Endothelial cell of umbilical vein (primary cell): ENCODE results near the gene R3HDM1. TPM values are rescaled to one million over a fixed set of nuclear protein-coding genes. Genes with fewer than 3 reads are reported as not detected.

Experiments
- BruUV-seq: library from RNA; stranded (reverse); fragments of 400-500 nt; replicated peaks from 2 replicates; lab custom pipeline; 2021; lab: Mats Ljungman, UMichigan
- CTCF ChIA-PET: fragments of 300-600, 350-600 bp; sonication (Branson Sonifier 250); formaldehyde crosslinking; loops from one replicate; lab custom pipeline; 2021; ENCODE audit warnings: antibody characterized with exemption, inconsistent platforms; lab: Charles Lee
- POLR2A ChIA-PET: fragments of 300-600, 350-600 bp; sonication (Branson Sonifier 250); formaldehyde crosslinking; loops from one replicate; lab custom pipeline; 2021; ENCODE audit warnings: antibody characterized with exemption, inconsistent platforms; lab: Charles Lee
- DNase-seq: peaks from one replicate; pipeline ENCODE4 v3.0.0-alpha.2; 2011; ENCODE audit warnings: low read depth, low spot score
- FAIRE-seq: peaks from 2 replicates; lab custom pipeline; 2011; peaks lifted over from hg19 to GRCh38; lab: Jason Lieb, UNC
- H2AFZ ChIP-seq: 2 replicates; pipeline ENCODE4 v1.6.0; 2012; ENCODE audit warnings: low read depth, low read length, control low read depth, inconsistent platforms
- H3K27ac ChIP-seq: 2 replicates; pipeline ENCODE4 v1.5.1; 2011; ENCODE audit warnings: low read depth, mild to moderate bottlenecking, control low read depth, low read length, moderate library complexity; ENCODE audit not compliant: insufficient read depth
- H3K27me3 ChIP-seq, 2 experiments: 2 replicates each; pipeline versions ENCODE4 v1.6.0 to v1.6.1; 2011; ENCODE audit warnings: low read length in 2 of 2, mixed read lengths in 1 of 2; ENCODE audit not compliant: control insufficient read depth in 2 of 2, insufficient read depth in 2 of 2
- H3K36me3 ChIP-seq, 2 experiments: 2 replicates in 1 of 2; 3 replicates in 1 of 2; pipeline ENCODE4 v1.5.1; 2011; ENCODE audit warnings: low read length in 2 of 2, mild to moderate bottlenecking in 1 of 2, moderate library complexity in 1 of 2; ENCODE audit not compliant: control insufficient read depth in 2 of 2, insufficient read depth in 2 of 2; ENCODE audit errors: extremely low read depth in 1 of 2
- H3K4me1 ChIP-seq: 3 replicates; pipeline ENCODE4 v1.5.1; 2011; ENCODE audit warnings: mild to moderate bottlenecking, low read length; ENCODE audit not compliant: control insufficient read depth, insufficient read depth; ENCODE audit errors: extremely low read depth
- H3K4me2 ChIP-seq: 2 replicates; pipeline ENCODE4 v1.6.1; 2011; ENCODE audit warnings: low read length, control low read depth, mixed read lengths; ENCODE audit not compliant: insufficient read depth
- H3K4me3 ChIP-seq, 3 experiments: fragments of 200-600 bp in 1 of 3; sonication (generic), shearing (Covaris generic) in 1 of 3; replicated peaks in 1 of 3; 2 replicates each; pipeline ENCODE4 v1.5.1; 2011 to 2016; ENCODE audit warnings: control low read depth in 3 of 3, low read length in 3 of 3, mild to moderate bottlenecking in 2 of 3, inconsistent platforms in 1 of 3, low read depth in 1 of 3, moderate library complexity in 1 of 3; ENCODE audit not compliant: insufficient read depth in 1 of 3
- H3K79me2 ChIP-seq: 2 replicates; pipeline ENCODE4 v1.6.0; 2012; ENCODE audit warnings: low read length, inconsistent platforms; ENCODE audit not compliant: control insufficient read depth, insufficient read depth
- H3K9ac ChIP-seq: replicated peaks from 2 replicates; pipeline ENCODE3; 2011; ENCODE audit warnings: low read length, control low read depth; ENCODE audit not compliant: insufficient read depth; ENCODE audit errors: extremely low read depth
- H3K9me1 ChIP-seq: replicated peaks from 3 replicates; pipeline ENCODE4 v1.6.0; 2011; ENCODE audit warnings: mild to moderate bottlenecking, low read length; ENCODE audit not compliant: control insufficient read depth, insufficient read depth; ENCODE audit errors: extremely low read depth
- H3K9me3 ChIP-seq: replicated peaks from 2 replicates; pipeline ENCODE4 v1.5.1; 2012; ENCODE audit warnings: low read length, inconsistent platforms; ENCODE audit not compliant: control insufficient read depth, insufficient read depth
- H4K20me1 ChIP-seq: replicated peaks from 2 replicates; pipeline ENCODE3; 2011; ENCODE audit warnings: mild to moderate bottlenecking, low read length; ENCODE audit not compliant: control insufficient read depth, insufficient read depth; ENCODE audit errors: extremely low read depth
- CTCF ChIP-seq, 2 donors: IDR thresholded peaks; 1 replicate in 1 of 2; 2 replicates in 1 of 2; pipeline ENCODE4 v1.5.1; 2011; ENCODE audit warnings: low read length in 2 of 2, mild to moderate bottlenecking in 2 of 2, moderate library complexity in 2 of 2, control low read depth in 1 of 2, inconsistent platforms in 1 of 2, low read depth in 1 of 2; ENCODE audit not compliant: insufficient read depth in 1 of 2; ENCODE audit errors: extremely low read depth in 1 of 2
- EZH2 ChIP-seq: IDR thresholded peaks from 2 replicates; pipeline ENCODE4 v1.6.1; 2012; ENCODE audit warnings: borderline replicate concordance, low read depth, mild to moderate bottlenecking, moderate library complexity, low read length, inconsistent platforms; ENCODE audit not compliant: severe bottlenecking
- FOS ChIP-seq: IDR thresholded peaks from 2 replicates; pipeline ENCODE4 v1.6.1; 2011; ENCODE audit warnings: mild to moderate bottlenecking, low read length, moderate library complexity, borderline replicate concordance; ENCODE audit not compliant: insufficient read depth
- GATA2 ChIP-seq: IDR thresholded peaks from 2 replicates; pipeline ENCODE4 v1.7.0; 2011; ENCODE audit warnings: low read depth, mild to moderate bottlenecking, moderate library complexity, mixed read lengths, low read length; ENCODE audit not compliant: insufficient read length, insufficient read depth
- JUN ChIP-seq: IDR thresholded peaks from 2 replicates; pipeline ENCODE4 v1.6.1; 2011; ENCODE audit warnings: borderline replicate concordance, low read depth; ENCODE audit not compliant: insufficient read length, insufficient read depth
- MAX ChIP-seq: IDR thresholded peaks from 2 replicates; pipeline ENCODE4 v1.6.1; 2011; ENCODE audit not compliant: insufficient read depth, insufficient read length
- MYC ChIP-seq: IDR thresholded peaks from one replicate; pipeline ENCODE4 v1.6.1; 2011; ENCODE audit warnings: mild to moderate bottlenecking, low read depth, low read length
- POLR2A ChIP-seq: IDR thresholded peaks from 2 replicates; pipeline ENCODE4 v1.6.1; 2012; ENCODE audit warnings: low read depth, mild to moderate bottlenecking, control low read depth, low read length
- POLR2AphosphoS5 ChIP-seq: IDR thresholded peaks from 2 replicates; pipeline ENCODE4 v1.6.1; 2012; ENCODE audit warnings: low read depth, mild to moderate bottlenecking, control low read depth, low read length, moderate library complexity; ENCODE audit not compliant: insufficient read depth
- dilution Hi-C: fragments of 300-500 bp; cut with MboI; formaldehyde crosslinking; loops from one replicate; pipeline ENCODE4 v1.15.0; 2019; ENCODE audit warnings: low sequenced_read_pairs; ENCODE audit not compliant: extremely low pct_ligation_motif_present
- intact Hi-C: fragments of 100-400 bp; cut with micrococcal nuclease; formaldehyde crosslinking; loops from one replicate; pipeline ENCODE4 v1.10.0; 2022
- polyA plus RNA-seq, 4 experiments: library from polyadenylated mRNA; depleted of rRNA in 3 of 4; stranded (reverse) in 3 of 4; unstranded in 1 of 4; fragments of >200 nt; gene quantifications; 2 replicates each; pipeline versions ENCODE4 v1.2.1 to v1.2.3, GENCODE V29; 2011 to 2012; ENCODE audit warnings: missing spikeins in 1 of 4
- total RNA-seq: library from RNA; stranded (reverse); gene quantifications from 2 replicates; pipeline ENCODE4 v1.2.3, GENCODE V29; 2021

R3HDM1 gene
- total and polyA plus RNA-seq, 2 donors (not counting 3 experiments of a cell fraction or from before 2014, with no cell fraction given), result 36.6 to 61.8 TPM

GRCh38 chr2:135547311-135547710, 16.0 kb downstream of the R3HDM1 start:
- H2AFZ ChIP-seq, result no peak overlapping the region
- H3K4me1 ChIP-seq, result no peaks in the 10 kb centered on the region
- H3K36me3 ChIP-seq, result no peaks in the 10 kb centered on the region
- peaks cover 3% of the 10 kb centered on the region for H4K20me1 ChIP-seq
- no peak overlapping the region for H3K27ac ChIP-seq
- H3K4me3 ChIP-seq, result no peak overlapping the region
- no peak overlapping the region for H3K9ac ChIP-seq
- peaks cover 2% of the 10 kb centered on the region for H3K9me1 ChIP-seq
- dilution Hi-C loops (no loop called here), intact Hi-C loops (no loop called here)
- H3K27me3 ChIP-seq, result no peaks in the 10 kb centered on the region
- FAIRE-seq (no peak), DNase-seq (no peak)
- POLR2A ChIA-PET, result no interaction called here
- H3K4me2 ChIP-seq, result no peak overlapping the region
- no TSS peak for BruUV-seq
- H3K79me2 ChIP-seq, result peaks cover 52% of the 10 kb centered on the region
- CTCF ChIA-PET, result no interaction called here
- TF ChIP-seq CTCF (IDR thresholded peaks at IDR 0.05; ENCODE audit: extremely low read depth in 1 of 2, insufficient read depth in 1 of 2, low read depth in 1 of 2, low read length in 2 of 2) (no peak), EZH2 (no peak)
- H3K9me3 ChIP-seq, result no peaks in the 10 kb centered on the region

GRCh38 chr2:135551356-135551755, 20.1 kb downstream of the R3HDM1 start:
- no peak overlapping the region for H3K4me3 ChIP-seq
- TF ChIP-seq JUN (no peak), MAX (no peak), POLR2A (no peak), GATA2 (no peak), POLR2AphosphoS5 (no peak), CTCF (IDR thresholded peaks at IDR 0.05; ENCODE audit: extremely low read depth in 1 of 2, insufficient read depth in 1 of 2, low read depth in 1 of 2, low read length in 2 of 2) (no peak), MYC (no peak), EZH2 (no peak), FOS (no peak)
- dilution Hi-C loops (no loop called here), intact Hi-C loops (no loop called here)
- POLR2A ChIA-PET, result no interaction called here
- H4K20me1 ChIP-seq, result peaks cover 3% of the 10 kb centered on the region
- DNase-seq (no peak), FAIRE-seq (no peak)
- H3K36me3 ChIP-seq, result peaks cover 0 to 2% of the 10 kb centered on the region in 2 experiments
- no peak overlapping the region for H3K4me2 ChIP-seq
- H3K9ac ChIP-seq, result no peak overlapping the region
- BruUV-seq, result no TSS peak
- no peaks in the 10 kb centered on the region for H3K27me3 ChIP-seq
- peaks cover 52% of the 10 kb centered on the region for H3K79me2 ChIP-seq
- no peak overlapping the region for H3K27ac ChIP-seq
- no peaks in the 10 kb centered on the region for H3K4me1 ChIP-seq
- no peaks in the 10 kb centered on the region for H3K9me1 ChIP-seq
- no peaks in the 10 kb centered on the region for H3K9me3 ChIP-seq
- CTCF ChIA-PET, result no interaction called here
- H2AFZ ChIP-seq, result no peak overlapping the region
